GM10847 (cell line): ENCODE measurements around the gene PRKAR1B.

ENCODE experiments used
- POLR2A ChIP-seq: IDR thresholded peaks from 2 replicates; pipeline ENCODE4 v1.6.1; 2011; ENCODE audit not compliant: insufficient read length; ENCODE audit errors: extremely low read depth

Gene PRKAR1B

GRCh38 chr7:618539-619367 is 108.3 kb downstream of the PRKAR1B start:
- no peak for TF ChIP-seq POLR2A

GRCh38 chr7:617614-618538 is 109.2 kb downstream of the PRKAR1B start:
- no peak for TF ChIP-seq POLR2A

- no peak for TF ChIP-seq POLR2A
Measured at GRCh38 chr7:613442-614140, 113.5 kb downstream of the PRKAR1B start.

GRCh38 chr7:611281-611810 is 115.7 kb downstream of the PRKAR1B start:
- no peak for TF ChIP-seq POLR2A

GRCh38 chr7:610531-611280 is 116.4 kb downstream of the PRKAR1B start:
- no peak for TF ChIP-seq POLR2A

GRCh38 chr7:610141-610530 is 116.9 kb downstream of the PRKAR1B start:
- TF ChIP-seq POLR2A: no peak

GRCh38 chr7:609365-609764 is 117.7 kb downstream of the PRKAR1B start:
- TF ChIP-seq POLR2A: no peak

GRCh38 chr7:608954-609353 is 118.1 kb downstream of the PRKAR1B start:
- TF ChIP-seq POLR2A: no peak

GRCh38 chr7:608361-608760 is 118.7 kb downstream of the PRKAR1B start:
- no peak for TF ChIP-seq POLR2A

- TF ChIP-seq POLR2A: no peak
Measured at GRCh38 chr7:607938-608337, 119.1 kb downstream of the PRKAR1B start.

GRCh38 chr7:605661-606450 is 121.2 kb downstream of the PRKAR1B start:
- no peak for TF ChIP-seq POLR2A

- no peak for TF ChIP-seq POLR2A
Measured at GRCh38 chr7:604884-605531, 122.1 kb downstream of the PRKAR1B start.

GRCh38 chr7:604001-604883 is 122.8 kb downstream of the PRKAR1B start:
- TF ChIP-seq POLR2A: peak; percentile 79
